K562 (cell line): Measurements from ENCODE around the gene CERS5. TPM values are rescaled to one million over a fixed set of nuclear protein-coding genes. Genes with fewer than 3 reads are reported as not detected.
A peak's percentile ranks its signal among the peaks of the same experiment; 100 is the strongest.

Experiments used
- ATAC-seq: fragments of 200-7000 bp; cut with Tn5 transposase; 3 replicates; pipeline ENCODE4 v1.9.1; 2020; ENCODE audit warnings: moderate library complexity
- BruUV-seq: library from RNA; stranded (reverse); fragments of 400-500 nt; replicated peaks from 2 replicates; lab custom pipeline; 2021; lab: Mats Ljungman, UMichigan
- CTCF ChIA-PET: fragments of 300-600 bp; formaldehyde crosslinking; extraction: SDS; loops from one replicate; lab custom pipeline; 2021; ENCODE audit warnings: low intra/inter-chr PET ratio; lab: Yijun Ruan, JAX
- POLR2A ChIA-PET: fragments of 300-600, 350-650 bp; sonication (Branson Sonifier 250); formaldehyde crosslinking; extraction: SDS; loops from one replicate; lab custom pipeline; 2021; ENCODE audit warnings: antibody characterized with exemption, inconsistent platforms; lab: Yijun Ruan, JAX
- DNase-seq, 4 experiments: peaks; one replicate each; pipeline versions ENCODE4 v3.0.0 to v3.0.0-alpha.2; 2011 to 2018; ENCODE audit warnings: low spot score in 3 of 4, mixed read lengths in 3 of 4; ENCODE audit errors: extremely low read depth in 1 of 4
- FAIRE-seq: peaks from 2 replicates; lab custom pipeline; 2011; peaks lifted over from hg19 to GRCh38; lab: Jason Lieb, UNC
- H2AFZ ChIP-seq: 2 replicates; pipeline ENCODE4 v1.6.0; 2011; ENCODE audit warnings: low read depth, low read length, control low read depth, inconsistent platforms
- H3K27ac ChIP-seq: fragments of 200-600 bp; 3 replicates; pipeline ENCODE4 v1.8.0; 2011; ENCODE audit warnings: low read depth, mild to moderate bottlenecking, control low read depth, inconsistent platforms, low read length, moderate library complexity, mixed read lengths; ENCODE audit errors: extremely low read depth
- H3K27me3 ChIP-seq, 2 experiments: fragments of 300-600 bp in 1 of 2; 2 replicates in 1 of 2; 3 replicates in 1 of 2; pipeline versions ENCODE4 v1.6.0 to v1.8.0; 2011; ENCODE audit warnings: inconsistent platforms in 2 of 2, low read length in 2 of 2, mild to moderate bottlenecking in 1 of 2, mixed read lengths in 1 of 2, moderate library complexity in 1 of 2; ENCODE audit not compliant: control insufficient read depth in 2 of 2, insufficient read depth in 2 of 2
- H3K36me3 ChIP-seq: fragments of 300-600 bp; 3 replicates; pipeline ENCODE4 v1.8.0; 2011; ENCODE audit warnings: mild to moderate bottlenecking, low read length, inconsistent platforms; ENCODE audit not compliant: control insufficient read depth, insufficient read depth
- H3K4me1 ChIP-seq, 2 experiments: fragments of 200-600 bp in 1 of 2; replicated peaks in 1 of 2; 2 replicates in 1 of 2; 3 replicates in 1 of 2; pipeline versions ENCODE4 v1.5.1 to v1.8.0; 2011; ENCODE audit warnings: inconsistent platforms in 2 of 2, low read length in 2 of 2, mild to moderate bottlenecking in 1 of 2, mixed read lengths in 1 of 2, moderate library complexity in 1 of 2; ENCODE audit not compliant: control insufficient read depth in 2 of 2, insufficient read depth in 2 of 2
- H3K4me2 ChIP-seq: 2 replicates; pipeline ENCODE4 v1.6.1; 2011; ENCODE audit warnings: low read length, control low read depth, inconsistent platforms, mixed read lengths; ENCODE audit not compliant: insufficient read depth
- H3K4me3 ChIP-seq: fragments of 200-600 bp; sonication (generic), shearing (Covaris generic); 2 replicates; pipeline ENCODE4 v1.5.1; 2016; ENCODE audit warnings: control low read depth, inconsistent platforms
- H3K79me2 ChIP-seq: fragments of 200-600 bp; 3 replicates; pipeline ENCODE4 v1.8.0; 2011; ENCODE audit warnings: low read length, inconsistent platforms; ENCODE audit not compliant: control insufficient read depth, insufficient read depth
- H3K9ac ChIP-seq, 2 experiments: 2 replicates each; pipeline versions ENCODE4 v1.6.0 to v1.6.1; 2011; ENCODE audit warnings: low read depth in 2 of 2, low read length in 2 of 2, control low read depth in 1 of 2, inconsistent platforms in 1 of 2, mild to moderate bottlenecking in 1 of 2, mixed read lengths in 1 of 2; ENCODE audit not compliant: insufficient read depth in 1 of 2
- H3K9me1 ChIP-seq: one replicate; pipeline ENCODE4 v1.6.0; 2011; ENCODE audit warnings: inconsistent platforms, mild to moderate bottlenecking, low read length, moderate library complexity; ENCODE audit not compliant: control insufficient read depth, insufficient read depth
- H3K9me3 ChIP-seq: replicated peaks from 2 replicates; pipeline ENCODE4 v1.5.1; 2011; ENCODE audit warnings: low read depth, low read length, inconsistent platforms; ENCODE audit not compliant: control insufficient read depth, insufficient read depth
- H4K20me1 ChIP-seq: replicated peaks from 2 replicates; pipeline ENCODE4 v1.6.1; 2011; ENCODE audit warnings: low read length, inconsistent platforms, mixed read lengths; ENCODE audit not compliant: control insufficient read depth, insufficient read depth
- CREB3 ChIP-seq: fragments of 450-650 bp; conservative IDR thresholded peaks from 2 replicates; pipeline ENCODE4 v1.6.1; 2016; ENCODE audit warnings: missing genetic modification characterization, low read depth, mild to moderate bottlenecking, missing compliant biosample characterization, moderate library complexity
- ESRRA ChIP-seq: fragments of 450-650 bp; IDR thresholded peaks from 2 replicates; pipeline ENCODE4 v1.6.1; 2014; ENCODE audit warnings: low read depth, mild to moderate bottlenecking, moderate library complexity, borderline replicate concordance
- GABPB1 ChIP-seq: sonication (generic); formaldehyde crosslinking; IDR thresholded peaks from 2 replicates; pipeline ENCODE4 v1.8.0; 2022; ENCODE audit warnings: mild to moderate bottlenecking, missing genetic modification reagents
- HDAC8 ChIP-seq: fragments of 450-650 bp; IDR thresholded peaks from 2 replicates; pipeline ENCODE4 v1.6.1; 2016; ENCODE audit warnings: mild to moderate bottlenecking, missing genetic modification characterization, moderate library complexity, missing compliant biosample characterization
- HIVEP1 ChIP-seq: fragments of 250-450 bp; sonication (Bioruptor Pico); IDR thresholded peaks from 2 replicates; pipeline ENCODE4 v1.4.0; 2020; ENCODE audit warnings: mild to moderate bottlenecking
- HMG20A ChIP-seq: fragments of 450-650 bp; formaldehyde crosslinking; conservative IDR thresholded peaks from 2 replicates; pipeline ENCODE4 v1.4.0; 2020; ENCODE audit warnings: mild to moderate bottlenecking, mixed read lengths
- MEIS2 ChIP-seq: fragments of 450-650 bp; IDR thresholded peaks from 2 replicates; pipeline ENCODE4 v1.6.1; 2014; ENCODE audit warnings: mild to moderate bottlenecking; ENCODE audit not compliant: partially characterized antibody
- RBFOX2 ChIP-seq: fragments of 200-400 bp; formaldehyde crosslinking; IDR thresholded peaks from 2 replicates; pipeline ENCODE4 v1.6.1; 2017; ENCODE audit warnings: low read depth, mild to moderate bottlenecking, low read length, moderate library complexity
- SRSF9 ChIP-seq: fragments of 200-400 bp; formaldehyde crosslinking; IDR thresholded peaks from 2 replicates; pipeline ENCODE4 v1.6.1; 2017; ENCODE audit warnings: low read depth, low read length, borderline replicate concordance
- TAF9B ChIP-seq: fragments of 450-650 bp; IDR thresholded peaks from 2 replicates; pipeline ENCODE4 v1.6.1; 2018; ENCODE audit warnings: mild to moderate bottlenecking; ENCODE audit not compliant: partially characterized antibody
- ZNF121 ChIP-seq: sonication (generic); formaldehyde crosslinking; conservative IDR thresholded peaks from 2 replicates; pipeline ENCODE4 v1.8.0; 2022; ENCODE audit warnings: missing genetic modification reagents
- ZNF175 ChIP-seq: fragments of 200-800 bp; sonication (Bioruptor generic); IDR thresholded peaks from 2 replicates; pipeline ENCODE4 v1.6.1; 2016; ENCODE audit warnings: low read depth, mild to moderate bottlenecking, missing genetic modification characterization, missing compliant biosample characterization
- WGBS: fragments of 100-300 bp; shearing (Covaris generic); methylation state at CpG from one replicate; pipeline ENCODE4 v1.1.6; 2016; ENCODE audit warnings: low coverage, mixed read lengths; ENCODE audit not compliant: insufficient coverage; ENCODE audit errors: missing lambda C conversion rate; 5-methylcytosine and 5-hydroxymethylcytosine counted together
- in situ Hi-C: fragments of 300-500 bp; cut with MboI; formaldehyde crosslinking; loops from 4 replicates; pipeline ENCODE4 v1.15.0; 2018; ENCODE audit warnings: inconsistent platforms, mixed read lengths
- intact Hi-C: fragments of 100-400 bp; cut with micrococcal nuclease; formaldehyde crosslinking; loops from 2 replicates; pipeline ENCODE4 v1.14.2; 2022
- polyA plus RNA-seq, 8 experiments: library from polyadenylated mRNA; depleted of rRNA in 4 of 8; stranded (reverse) in 5 of 8; unstranded in 3 of 8; fragments of >200 nt; fragmentation: Nextera tagmentation in 2 of 8; fragmentation: Illumina TruSeq in 1 of 8; extraction: Ambion mirVana in 2 of 8; extraction: Trizol in 1 of 8; gene quantifications; 2 replicates each; pipeline versions ENCODE4 v1.2.1 to v1.2.3, GENCODE V29; 2011 to 2014; ENCODE audit warnings: inconsistent platforms in 1 of 8, missing spikeins in 1 of 8
- total RNA-seq, 7 experiments: library from RNA; depleted of rRNA in 6 of 7; stranded (reverse); fragments of >200 nt in 6 of 7; fragmentation: Illumina TruSeq in 2 of 7; extraction: Trizol in 2 of 7; gene quantifications; 2 replicates each; pipeline versions ENCODE4 v1.2.1 to v1.2.3, GENCODE V29; 2011 to 2021; ENCODE audit warnings: low replicate concordance in 1 of 7
- TF ChIP-seq, protein P1 (sequence below): fragments of 450-650 bp; formaldehyde crosslinking; conservative IDR thresholded peaks from 2 replicates; pipeline ENCODE4 v1.4.0; 2022; ENCODE audit warnings: mild to moderate bottlenecking, missing genetic modification characterization
- TF ChIP-seq, protein P2 (sequence below): fragments of 250-450 bp; sonication (Bioruptor Pico); IDR thresholded peaks from 2 replicates; pipeline ENCODE4 v1.8.0; 2021; ENCODE audit warnings: moderate library complexity, mild to moderate bottlenecking, inconsistent platforms

Gene CERS5
- total and polyA plus RNA-seq, 9 of the 15 experiments (the other 6 are each of a cell fraction or from before 2014, with no cell fraction given), result 6.1 to 47.5 (median 17.8) TPM

DNA sequence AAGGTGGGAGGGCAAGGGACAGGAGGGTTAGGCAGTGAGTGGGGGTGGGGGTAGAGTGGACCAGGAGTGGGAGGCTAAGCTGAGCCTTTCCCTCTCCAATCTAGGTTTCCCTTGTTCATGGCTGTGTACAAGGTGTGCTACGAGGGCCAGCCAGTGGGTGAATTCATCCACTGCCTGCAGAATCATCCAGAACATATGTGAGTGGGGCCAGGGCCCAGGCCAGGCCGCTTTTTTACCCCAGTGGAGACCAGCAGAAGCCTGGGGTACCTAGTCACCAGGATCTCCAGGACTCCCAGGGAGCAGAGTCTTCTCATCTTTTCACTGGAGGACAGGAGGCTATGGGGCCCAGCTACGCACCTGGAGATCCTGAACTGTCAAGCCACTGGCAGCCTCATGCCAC lies 57.9 kb downstream of the CERS5 start:
- no peak for FAIRE-seq
- peaks cover 23% of the 10 kb centered on the region for H3K79me2 ChIP-seq
- no peak for ATAC-seq
- H2AFZ ChIP-seq, result peak overlapping the region; percentile 90
- DNase-seq, result no peak
- no peak for TF ChIP-seq HIVEP1 (CRISPR knock-in tag)
- TF ChIP-seq ESRRA, result no peak
- no peak for TF ChIP-seq ZNF175 (CRISPR knock-in tag)
- TF ChIP-seq, protein P1, sequence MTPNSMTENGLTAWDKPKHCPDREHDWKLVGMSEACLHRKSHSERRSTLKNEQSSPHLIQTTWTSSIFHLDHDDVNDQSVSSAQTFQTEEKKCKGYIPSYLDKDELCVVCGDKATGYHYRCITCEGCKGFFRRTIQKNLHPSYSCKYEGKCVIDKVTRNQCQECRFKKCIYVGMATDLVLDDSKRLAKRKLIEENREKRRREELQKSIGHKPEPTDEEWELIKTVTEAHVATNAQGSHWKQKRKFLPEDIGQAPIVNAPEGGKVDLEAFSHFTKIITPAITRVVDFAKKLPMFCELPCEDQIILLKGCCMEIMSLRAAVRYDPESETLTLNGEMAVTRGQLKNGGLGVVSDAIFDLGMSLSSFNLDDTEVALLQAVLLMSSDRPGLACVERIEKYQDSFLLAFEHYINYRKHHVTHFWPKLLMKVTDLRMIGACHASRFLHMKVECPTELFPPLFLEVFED (CRISPR knock-in tag), result no peak
- no peak for TF ChIP-seq HMG20A (CRISPR knock-in tag)
- TF ChIP-seq, protein P2, sequence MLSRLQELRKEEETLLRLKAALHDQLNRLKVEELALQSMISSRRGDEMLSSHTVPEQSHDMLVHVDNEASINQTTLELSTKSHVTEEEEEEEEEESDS (CRISPR knock-in tag), result no peak
- no peak for TF ChIP-seq ZNF121 (CRISPR knock-in tag)
- no peak for TF ChIP-seq MEIS2
- TF ChIP-seq HDAC8, result no peak
- no peak for TF ChIP-seq RBFOX2
- TF ChIP-seq TAF9B, result no peak
- no peak for TF ChIP-seq SRSF9
- TF ChIP-seq CREB3 (tag), result no peak
- TF ChIP-seq GABPB1 (CRISPR knock-in tag), result no peak
- TF ChIP-seq, all 486 proteins: peak for 0
- H3K9me1 ChIP-seq, result no peaks in the 10 kb centered on the region
- POLR2A ChIA-PET, result interaction anchor here (0.6 to 2.7 kb wide), 6 partner anchors 9 to 58 kb away, joined by 3 to 6 read pairs (median 4); partner anchors contain the start of genes CERS5 and SMARCD1
- BruUV-seq, result no TSS peak
- CTCF ChIA-PET, result no interaction called here
- 0 out of 3 replicates have a peak overlapping the region, but pooled peaks have one; percentile 65 for H3K27ac ChIP-seq
- H4K20me1 ChIP-seq, result peaks cover 5% of the 10 kb centered on the region; the same call in 1 of the 2 replicates
- WGBS, result 54% methylated on average over 2 of the region's 3 CpGs
- peak overlapping the region in 1 of 2 experiments; percentile 86; a peak in 2 of 4 replicates for H3K9ac ChIP-seq
- in situ Hi-C loops (no loop called here), intact Hi-C loops (no loop called here)
- peaks cover 32 to 49% of the 10 kb centered on the region in 2 experiments for H3K4me1 ChIP-seq
- H3K4me3 ChIP-seq, result no peak overlapping the region
- H3K36me3 ChIP-seq, result no peaks in the 10 kb centered on the region; the same call in 2 of the 3 replicates
- H3K4me2 ChIP-seq, result peak overlapping the region; percentile 98; the same call in 1 of the 2 replicates
- no peaks in the 10 kb centered on the region for H3K9me3 ChIP-seq
- H3K27me3 ChIP-seq, result no peaks in the 10 kb centered on the region
